AG04449 (cell line): Measurements from ENCODE around the gene HCRTR1.

ENCODE experiments used
- CTCF ChIA-PET: fragments of 350-600 bp; formaldehyde crosslinking; extraction: SDS; loops from one replicate; lab custom pipeline; 2021; ENCODE audit warnings: antibody characterized with exemption; lab: Yijun Ruan, JAX
- POLR2A ChIA-PET: fragments of 400-600, 350-600 bp; formaldehyde crosslinking; extraction: SDS; loops from one replicate; lab custom pipeline; 2020; ENCODE audit warnings: antibody characterized with exemption, inconsistent platforms; lab: Yijun Ruan, JAX
- DNase-seq: peaks from one replicate; pipeline ENCODE4 v3.0.0-alpha.2; 2010; ENCODE audit warnings: low read depth, low spot score
- H3K4me3 ChIP-seq: 2 replicates; pipeline ENCODE4 v1.5.1; 2011; ENCODE audit warnings: low read depth, mild to moderate bottlenecking, control low read depth, low read length
- TF ChIP-seq, protein P1 (sequence below): IDR thresholded peaks from one replicate; pipeline ENCODE4 v1.5.1; 2011; ENCODE audit warnings: mild to moderate bottlenecking, moderate library complexity, low read length, control low read depth, inconsistent platforms; ENCODE audit not compliant: insufficient read depth; ENCODE audit errors: missing control alignments

Gene HCRTR1

GRCh38 chr1:31637915-31638673 lies 20.6 kb downstream of the HCRTR1 start:
- TF ChIP-seq, protein P1, sequence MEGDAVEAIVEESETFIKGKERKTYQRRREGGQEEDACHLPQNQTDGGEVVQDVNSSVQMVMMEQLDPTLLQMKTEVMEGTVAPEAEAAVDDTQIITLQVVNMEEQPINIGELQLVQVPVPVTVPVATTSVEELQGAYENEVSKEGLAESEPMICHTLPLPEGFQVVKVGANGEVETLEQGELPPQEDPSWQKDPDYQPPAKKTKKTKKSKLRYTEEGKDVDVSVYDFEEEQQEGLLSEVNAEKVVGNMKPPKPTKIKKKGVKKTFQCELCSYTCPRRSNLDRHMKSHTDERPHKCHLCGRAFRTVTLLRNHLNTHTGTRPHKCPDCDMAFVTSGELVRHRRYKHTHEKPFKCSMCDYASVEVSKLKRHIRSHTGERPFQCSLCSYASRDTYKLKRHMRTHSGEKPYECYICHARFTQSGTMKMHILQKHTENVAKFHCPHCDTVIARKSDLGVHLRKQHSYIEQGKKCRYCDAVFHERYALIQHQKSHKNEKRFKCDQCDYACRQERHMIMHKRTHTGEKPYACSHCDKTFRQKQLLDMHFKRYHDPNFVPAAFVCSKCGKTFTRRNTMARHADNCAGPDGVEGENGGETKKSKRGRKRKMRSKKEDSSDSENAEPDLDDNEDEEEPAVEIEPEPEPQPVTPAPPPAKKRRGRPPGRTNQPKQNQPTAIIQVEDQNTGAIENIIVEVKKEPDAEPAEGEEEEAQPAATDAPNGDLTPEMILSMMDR = no peak
- POLR2A ChIA-PET = no interaction called here
- H3K4me3 ChIP-seq = no peak overlapping the region
- CTCF ChIA-PET = interaction anchor here (0.6 to 7.6 kb wide), 6 partner anchors 8 to 100 kb away, joined by 3 to 58 read pairs (median 10); partner anchors contain the start of gene HCRTR1
- no peak for DNase-seq

DNA sequence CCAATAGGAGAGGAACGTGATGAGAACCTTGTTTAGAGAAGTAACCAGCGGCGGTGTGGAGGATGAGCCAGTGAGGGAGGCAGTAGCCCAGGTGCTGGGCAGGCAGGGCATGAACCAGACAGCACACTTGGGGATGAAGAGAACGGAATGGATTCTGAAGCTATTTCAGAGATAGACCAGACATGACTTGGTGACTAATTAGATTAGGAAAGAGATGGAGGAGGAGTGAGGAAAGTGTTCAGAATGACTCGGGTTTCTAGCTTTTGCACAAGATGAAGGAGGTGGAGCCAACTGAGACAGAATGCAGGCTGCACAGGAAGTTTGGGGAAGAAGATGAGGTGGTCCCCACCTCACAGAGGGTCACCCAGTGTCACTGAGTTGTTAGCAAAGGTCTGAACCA lies 22.1 kb downstream of the HCRTR1 start:
- H3K4me3 ChIP-seq = no peak overlapping the region
- ChIA-PET CTCF (interaction anchor here (0.8 to 5.3 kb wide), 8 partner anchors 10 to 149 kb away, joined by 3 to 27 read pairs (median 4); no protein-coding TSS in a partner anchor), POLR2A (interaction anchor here (0.7 kb wide), 1 partner anchor 8 kb away, joined by 4 read pairs; no protein-coding TSS in a partner anchor)
- DNase-seq = peak; percentile 46
- TF ChIP-seq, protein P1 = no peak

DNA sequence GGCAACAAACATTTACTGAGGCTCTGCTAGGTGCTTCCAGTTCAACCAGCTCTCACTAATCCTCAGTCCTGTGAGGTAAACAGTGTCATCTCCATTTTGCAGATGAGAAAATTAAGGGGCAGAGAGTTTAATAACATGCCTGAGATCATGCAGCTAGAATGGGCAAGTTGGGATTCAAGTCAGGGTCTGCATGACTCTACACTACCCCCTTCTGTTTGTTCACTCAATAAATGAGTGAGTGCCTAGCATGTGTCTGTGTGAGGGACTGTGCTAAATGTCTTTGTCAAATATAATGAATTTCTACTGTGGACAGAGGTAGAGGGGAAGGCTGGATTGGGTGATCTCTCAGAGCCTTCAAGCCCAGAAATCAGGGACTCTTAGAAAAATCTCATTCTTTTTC lies 22.7 kb downstream of the HCRTR1 start:
- no peak overlapping the region for H3K4me3 ChIP-seq
- DNase-seq = no peak
- ChIA-PET CTCF (interaction anchor here (0.8 to 5.3 kb wide), 8 partner anchors 10 to 148 kb away, joined by 3 to 27 read pairs (median 4); no protein-coding TSS in a partner anchor), POLR2A (no interaction called here)
- TF ChIP-seq, protein P1 = no peak

- ChIA-PET POLR2A (no interaction called here), CTCF (interaction anchor here (0.6 to 5.3 kb wide), 5 partner anchors 8 to 148 kb away, joined by 3 to 27 read pairs (median 4); no protein-coding TSS in a partner anchor)
- H3K4me3 ChIP-seq = no peak overlapping the region
- TF ChIP-seq, protein P1 = no peak
- DNase-seq = no peak
Measured at GRCh38 chr1:31640964-31641363, 23.5 kb downstream of the HCRTR1 start.

DNA sequence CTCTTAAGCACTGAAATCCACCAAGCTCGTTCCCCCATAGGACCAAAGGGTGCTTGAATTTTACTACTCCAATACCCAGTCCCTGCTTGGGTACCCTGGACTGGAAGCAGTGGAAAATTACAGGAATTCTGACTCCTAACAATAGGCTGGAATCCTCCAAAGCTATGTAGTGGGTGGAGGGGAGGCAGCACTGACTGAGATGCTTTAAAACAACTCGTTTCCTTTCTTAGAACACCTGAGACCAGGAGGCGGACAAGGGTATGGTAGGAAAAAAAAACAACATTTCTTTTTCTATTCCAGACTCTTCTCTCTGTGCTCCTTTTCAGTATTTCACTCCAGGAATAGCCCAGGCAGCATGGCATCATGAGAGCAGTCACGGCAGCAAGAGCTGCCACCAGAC lies 24.9 kb downstream of the HCRTR1 start:
- POLR2A ChIA-PET = no interaction called here
- TF ChIP-seq, protein P1 = no peak

GRCh38 chr1:31642897-31643296 lies 25.4 kb downstream of the HCRTR1 start:
- H3K4me3 ChIP-seq = no peak overlapping the region
- ChIA-PET CTCF (interaction anchor here (0.7 to 3.5 kb wide), 9 partner anchors 11 to 146 kb away, joined by 3 to 22 read pairs (median 3); no protein-coding TSS in a partner anchor), POLR2A (no interaction called here)
- DNase-seq = no peak
- TF ChIP-seq, protein P1 = no peak

More for the DNA sequence above, 24.9 kb downstream of the HCRTR1 start:
- CTCF ChIA-PET = interaction anchor here (0.7 to 3.5 kb wide), 8 partner anchors 10 to 103 kb away, joined by 3 to 22 read pairs (median 3); no protein-coding TSS in a partner anchor
- no peak overlapping the region for H3K4me3 ChIP-seq
- no peak for DNase-seq
